Epithelial cell of prostate (primary cell): ENCODE results near the gene CCDC73.
"Not testable (repeated sequence)": the region's sequence is repeated elsewhere in the genome, so short reads cannot be mapped to it uniquely, and the experiment has no call there.

Source experiments
- DNase-seq: peaks from one replicate; pipeline ENCODE4 v3.0.0-alpha.2; 2011; ENCODE audit warnings: low read depth, low spot score
- H3K27ac ChIP-seq: fragments of 450-650 bp; 2 replicates; pipeline ENCODE4 v1.5.1; 2017; ENCODE audit warnings: mild to moderate bottlenecking

CCDC73 gene

DNA sequence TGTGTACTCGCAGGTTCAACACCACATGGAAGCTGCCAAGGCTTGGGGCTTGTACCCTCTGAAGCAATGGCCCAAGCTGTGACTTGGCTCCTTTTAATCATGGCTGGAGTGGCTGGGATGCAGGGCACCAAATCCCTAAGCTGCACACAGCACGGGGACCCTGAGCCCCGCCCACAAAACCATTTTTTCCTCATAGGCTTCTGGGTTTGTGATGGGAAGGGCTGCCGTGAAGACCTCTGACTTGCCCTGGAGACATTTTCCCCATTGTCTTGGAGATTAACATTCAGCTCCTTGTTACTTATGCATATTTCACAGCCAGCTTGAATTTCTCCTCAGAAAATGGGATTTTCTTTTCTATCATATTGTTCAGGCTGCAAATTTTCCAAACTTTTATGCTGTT lies 185.6 kb downstream of the CCDC73 start:
- not testable (repeated sequence) for DNase-seq, H3K27ac ChIP-seq

DNA sequence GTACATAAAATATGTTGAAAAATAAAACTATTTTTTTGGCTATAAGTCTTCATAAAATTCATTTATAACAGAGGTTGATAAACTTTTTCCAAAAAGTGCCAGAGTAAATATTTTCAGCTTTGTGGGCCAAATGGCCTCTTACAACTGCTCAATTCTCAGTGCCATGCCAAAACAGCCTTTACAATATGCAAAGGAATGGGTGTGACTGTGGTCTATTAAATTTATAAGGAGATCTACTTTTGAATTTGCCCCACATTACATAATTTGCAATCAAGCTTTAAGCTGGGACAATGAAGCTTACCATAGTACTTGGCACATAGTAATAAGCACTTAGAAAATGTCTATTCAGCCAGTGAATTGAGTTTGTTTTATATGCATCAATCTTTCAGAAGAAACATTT lies 188.2 kb downstream of the CCDC73 start:
- no peak for DNase-seq
- no peak overlapping the region for H3K27ac ChIP-seq

DNA sequence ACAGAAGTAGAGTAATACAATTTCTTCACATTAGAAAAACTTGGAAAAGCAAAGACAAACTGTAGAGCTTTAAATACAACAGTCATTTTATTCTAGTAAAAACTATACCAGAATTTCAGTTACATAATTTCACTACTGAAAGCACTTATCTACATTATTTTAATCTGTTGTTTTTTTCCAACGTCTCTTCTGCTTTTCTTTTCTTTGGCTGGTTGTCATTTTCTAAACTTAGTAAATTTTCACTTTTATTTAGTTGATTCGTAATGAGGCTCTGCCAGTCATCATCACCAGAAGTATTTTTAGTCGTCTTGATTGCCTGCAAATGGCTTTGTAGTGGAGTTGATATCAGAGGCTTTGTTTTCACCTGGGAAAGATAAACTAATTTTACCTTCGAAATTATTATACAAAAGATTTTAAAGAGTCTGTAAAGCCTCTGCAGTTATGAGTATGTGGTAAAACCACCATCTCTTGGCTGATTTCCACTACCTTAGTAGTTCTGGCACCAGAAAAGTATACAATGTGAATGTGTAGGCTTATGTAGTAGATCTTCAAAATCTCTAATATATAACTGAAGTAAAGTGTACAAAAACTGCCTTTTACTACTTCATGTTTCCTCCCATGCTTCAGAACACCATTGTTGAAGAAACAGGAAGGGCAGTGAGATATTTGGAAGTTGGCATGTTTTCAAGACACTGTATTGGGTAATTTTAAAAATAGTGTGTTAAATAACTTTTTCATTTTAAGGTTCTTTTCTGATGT lies 191.6 kb downstream of the CCDC73 start:
- H3K27ac ChIP-seq: no peak overlapping the region
- no peak for DNase-seq

DNA sequence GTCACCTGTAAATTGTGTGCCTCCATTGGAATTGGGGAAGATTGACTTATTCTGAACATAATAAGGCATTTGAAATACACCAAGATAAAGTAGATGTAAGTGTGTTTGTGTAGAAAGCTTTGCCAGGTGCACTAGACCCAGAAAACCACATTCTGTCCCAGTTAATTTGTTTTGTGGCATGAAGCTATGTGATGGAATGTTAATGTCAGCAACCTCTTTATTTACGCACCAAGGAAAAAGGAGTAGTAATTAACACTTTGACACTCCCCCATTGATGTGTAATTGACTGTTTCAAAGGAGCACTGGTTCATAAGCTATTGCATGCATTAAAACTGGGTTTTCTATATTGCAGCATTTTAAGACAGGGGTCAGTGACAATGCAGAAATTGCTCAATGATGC lies 196.5 kb downstream of the CCDC73 start:
- no peak for DNase-seq
- no peak overlapping the region for H3K27ac ChIP-seq

DNA sequence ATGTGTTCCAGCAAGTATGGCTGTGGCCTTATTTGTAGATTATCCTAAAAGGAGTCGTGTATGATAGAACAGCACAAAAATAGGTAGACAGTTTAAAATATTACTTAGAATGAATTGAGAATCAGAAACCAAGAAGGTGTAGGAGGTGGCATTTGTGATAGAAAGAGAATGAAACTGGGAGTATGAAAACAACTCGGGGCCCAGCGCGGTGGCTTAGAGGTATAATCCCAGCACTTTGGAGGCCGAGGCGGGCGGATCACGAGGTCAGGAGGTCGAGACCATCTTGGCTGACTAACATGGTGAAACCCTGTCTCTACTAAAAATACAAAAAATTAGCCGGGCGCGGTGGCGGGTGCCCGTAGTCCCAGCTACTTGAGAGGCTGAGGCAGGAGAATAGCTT lies 198.3 kb downstream of the CCDC73 start:
- H3K27ac ChIP-seq, DNase-seq: not testable (repeated sequence)

DNA sequence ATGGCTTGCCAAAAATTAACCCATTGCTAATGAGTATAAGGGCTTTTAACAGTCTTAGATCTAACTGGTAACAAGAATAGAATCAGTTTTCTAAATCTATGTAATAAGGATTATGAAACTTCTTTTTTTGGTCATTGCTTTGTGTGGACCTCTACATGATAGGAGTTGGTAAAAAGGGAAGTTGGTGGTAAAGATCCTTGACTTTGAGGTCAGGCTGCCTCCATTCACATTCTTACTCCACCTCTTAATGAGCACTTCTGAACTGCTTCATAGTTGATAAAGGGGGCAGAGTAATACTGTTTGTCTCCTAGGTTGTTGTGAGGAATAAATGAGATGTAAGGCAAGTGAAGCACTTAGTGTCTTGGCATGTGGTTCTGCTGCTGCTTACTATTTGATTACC lies 200.2 kb downstream of the CCDC73 start:
- H3K27ac ChIP-seq: no peak overlapping the region
- no peak for DNase-seq

DNA sequence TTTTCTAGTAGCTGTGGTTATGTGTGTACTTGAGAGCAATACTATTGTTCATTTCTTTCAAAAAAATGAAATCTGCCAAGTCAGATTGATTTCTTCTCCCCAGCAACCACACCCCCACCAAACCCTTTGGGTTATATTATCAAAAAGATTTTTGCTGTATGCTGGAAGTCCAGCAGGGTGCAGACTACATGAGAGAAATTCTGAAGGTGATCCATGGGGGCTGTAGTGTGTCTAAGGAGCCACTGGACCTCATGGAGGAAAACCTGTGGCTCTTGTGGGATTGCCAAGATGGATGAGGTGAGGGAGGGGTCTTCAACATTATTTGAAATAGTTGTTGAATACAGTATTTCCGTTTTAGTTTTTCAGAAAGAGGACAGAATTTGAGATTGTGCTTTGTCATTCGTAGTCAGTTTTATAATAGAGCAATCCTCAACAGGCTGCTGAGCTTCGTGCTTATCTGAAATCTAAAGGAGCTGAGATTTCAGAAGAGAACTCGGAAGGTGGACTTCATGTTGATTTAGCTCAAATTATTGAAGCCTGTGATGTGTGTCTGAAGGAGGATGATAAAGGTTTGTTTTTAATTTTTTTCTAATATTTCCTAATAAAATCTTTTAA lies 207.8 kb downstream of the CCDC73 start:
- no peak overlapping the region for H3K27ac ChIP-seq
- no peak for DNase-seq

DNA sequence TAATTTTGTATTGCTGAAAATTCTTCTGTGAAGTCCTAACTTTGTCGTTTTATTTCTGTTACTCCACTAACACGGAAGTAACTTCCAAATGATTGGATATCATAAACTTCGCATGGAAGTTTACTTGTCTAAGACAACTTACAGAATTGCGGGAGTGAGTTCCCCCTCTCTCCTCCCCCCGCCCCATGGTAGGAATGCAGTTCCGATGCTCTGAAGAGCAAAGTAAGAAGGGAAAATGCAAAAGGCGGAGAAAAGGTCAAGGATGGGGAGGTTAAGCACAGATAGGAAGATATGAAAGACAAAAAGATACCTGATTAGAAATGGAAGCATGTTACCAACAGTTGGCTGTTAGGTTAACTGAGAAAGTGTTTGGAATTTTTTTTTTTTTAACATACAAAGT lies 209.5 kb downstream of the CCDC73 start:
- peak overlapping the region; percentile 88 for H3K27ac ChIP-seq
- no peak for DNase-seq

DNA sequence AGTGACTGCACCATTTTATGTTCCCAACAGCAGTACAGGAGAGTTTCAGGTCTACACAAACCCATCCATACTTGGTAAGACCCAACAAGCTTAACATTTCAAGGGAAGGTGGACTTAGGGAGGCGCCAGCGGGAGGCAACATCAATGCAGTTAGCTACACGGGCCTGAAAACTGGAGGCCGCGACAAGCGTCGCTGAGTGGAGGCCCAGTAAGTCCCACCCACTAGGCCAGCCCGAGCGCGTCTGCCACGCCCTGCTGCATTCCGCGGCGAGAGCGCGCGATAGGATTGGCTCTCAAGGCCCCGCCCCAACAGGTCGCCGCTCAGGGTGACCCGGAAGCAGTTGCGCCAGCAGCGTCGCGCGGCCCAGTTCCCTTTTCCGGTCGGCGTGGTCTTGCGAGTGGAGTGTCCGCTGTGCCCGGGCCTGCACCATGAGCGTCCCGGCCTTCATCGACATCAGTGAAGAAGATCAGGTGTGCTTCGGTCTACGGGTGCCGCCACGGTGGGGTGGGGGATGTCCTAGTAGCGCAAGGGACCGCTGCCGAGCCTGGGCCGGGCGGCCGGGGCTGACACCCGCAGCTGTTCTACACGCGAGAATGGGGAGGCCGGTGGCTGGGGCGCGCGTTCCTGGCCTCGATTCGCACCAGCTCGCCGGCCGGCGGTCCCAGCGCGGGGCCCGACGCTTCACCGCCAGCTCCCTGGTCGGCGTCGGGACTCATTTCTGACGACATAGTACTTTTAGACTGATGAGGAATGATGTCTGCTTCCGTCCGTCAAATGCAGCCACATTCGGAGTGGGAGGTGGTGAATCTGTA lies 210.8 kb downstream of the CCDC73 start, which contains the start of gene EIF3M:
Gene EIF3M (plus strand): TSS at position 373 of the 813 bp plus-strand sequence. CDS start 57 bp downstream, at position 430.
- peak; percentile 88 for DNase-seq
- H3K27ac ChIP-seq: peak within 1 kb of the TSS; percentile 88

DNA sequence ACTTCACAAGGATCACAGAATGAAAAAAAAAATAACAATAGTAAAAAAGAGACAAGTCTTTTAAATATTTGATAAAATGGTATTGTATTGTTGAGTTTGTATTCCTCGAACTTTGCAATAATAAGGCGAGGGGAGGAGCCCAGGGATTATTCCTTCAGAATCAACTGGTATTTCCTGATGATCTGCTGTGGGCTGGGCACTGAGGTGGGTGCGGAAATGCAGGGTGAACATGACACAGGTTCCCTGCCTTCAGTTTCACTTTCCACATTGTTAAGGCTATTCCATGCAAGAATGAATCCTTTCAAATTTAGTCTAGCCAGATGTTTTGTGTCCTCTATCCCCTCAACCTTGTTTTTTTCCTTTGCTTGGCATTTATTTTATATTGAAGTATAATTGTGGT lies 212.9 kb downstream of the CCDC73 start:
- peak overlapping the region; percentile 8 for H3K27ac ChIP-seq
- DNase-seq: no peak

DNA sequence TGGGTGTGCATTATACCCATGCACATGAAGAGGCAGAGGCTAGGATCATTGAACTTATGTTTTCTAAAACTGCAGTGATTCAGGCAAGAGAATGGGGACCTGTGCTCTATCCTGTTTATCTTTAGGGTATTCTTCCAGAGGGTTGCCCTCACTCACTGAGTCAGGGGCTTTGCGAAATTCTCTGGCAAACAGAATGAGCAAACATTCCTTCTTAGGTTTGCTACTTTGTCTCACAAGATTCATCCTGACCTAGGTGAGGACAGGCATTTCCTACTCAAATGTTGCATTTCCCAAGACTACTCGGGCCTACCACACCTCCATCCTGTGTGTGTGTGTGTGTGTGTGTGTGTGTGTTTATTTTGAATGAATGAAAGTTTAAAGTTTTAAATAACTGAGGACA lies 213.5 kb downstream of the CCDC73 start:
- DNase-seq: peak; percentile 26
- H3K27ac ChIP-seq: peak overlapping the region; percentile 8

DNA sequence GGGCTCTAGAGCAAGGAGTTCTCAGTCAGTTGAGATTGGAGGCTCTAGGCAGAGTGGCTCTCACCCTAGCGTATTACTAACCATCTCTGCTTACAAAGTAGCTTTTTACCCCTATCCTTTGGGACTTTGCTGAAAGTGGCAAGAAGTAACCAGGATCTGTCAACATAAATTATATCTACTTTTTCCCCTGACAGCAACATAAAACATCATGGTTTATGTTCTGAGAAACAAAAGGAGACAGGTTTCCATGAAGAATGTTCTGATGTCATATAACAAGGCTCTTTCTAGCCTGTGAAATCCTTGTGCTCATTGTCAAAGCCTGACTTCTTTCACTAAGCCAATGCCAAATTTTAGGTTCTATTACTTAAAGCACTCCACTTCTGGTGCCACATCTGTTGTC lies 218.0 kb downstream of the CCDC73 start:
- H3K27ac ChIP-seq: no peak overlapping the region
- DNase-seq: no peak

DNA sequence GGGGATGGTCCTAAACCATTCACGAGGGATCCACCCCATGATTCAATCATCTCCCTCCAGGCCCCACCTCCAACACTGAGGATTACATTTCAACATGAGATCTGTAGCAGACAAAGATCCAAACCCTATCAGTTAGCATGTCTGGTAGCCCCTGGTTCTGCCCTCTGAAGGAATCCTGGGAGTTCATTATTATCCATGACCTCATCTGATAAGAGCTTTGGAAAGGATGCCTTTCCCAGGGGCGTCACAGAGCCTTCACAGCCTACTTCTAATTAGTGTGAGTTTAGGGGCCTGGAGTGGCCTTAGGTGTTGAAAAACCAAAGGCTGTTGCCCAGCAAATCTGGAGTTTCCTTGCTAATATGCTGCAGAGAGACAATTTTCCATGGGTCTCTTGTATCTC lies 219.4 kb downstream of the CCDC73 start:
- H3K27ac ChIP-seq: no peak overlapping the region
- no peak for DNase-seq

DNA sequence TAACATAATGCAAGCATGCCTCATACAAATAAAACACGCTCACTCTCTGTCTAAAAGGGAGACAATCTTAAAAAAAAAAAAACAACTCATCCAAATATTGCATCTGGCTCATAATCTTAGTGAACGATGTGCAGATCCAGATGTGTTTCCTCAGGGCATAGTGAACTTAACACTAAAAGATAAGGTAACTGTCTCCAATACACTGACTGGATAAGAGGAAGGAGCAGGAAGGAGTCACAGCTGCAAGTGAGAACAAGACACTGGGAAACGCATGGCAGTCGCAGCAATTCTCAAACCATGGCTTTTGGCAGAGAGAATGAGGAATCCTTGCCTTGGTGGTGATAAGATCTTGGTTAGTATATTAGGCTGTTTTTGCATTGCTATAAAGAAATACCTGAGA lies 220.0 kb downstream of the CCDC73 start:
- no peak for DNase-seq
- H3K27ac ChIP-seq: no peak overlapping the region

DNA sequence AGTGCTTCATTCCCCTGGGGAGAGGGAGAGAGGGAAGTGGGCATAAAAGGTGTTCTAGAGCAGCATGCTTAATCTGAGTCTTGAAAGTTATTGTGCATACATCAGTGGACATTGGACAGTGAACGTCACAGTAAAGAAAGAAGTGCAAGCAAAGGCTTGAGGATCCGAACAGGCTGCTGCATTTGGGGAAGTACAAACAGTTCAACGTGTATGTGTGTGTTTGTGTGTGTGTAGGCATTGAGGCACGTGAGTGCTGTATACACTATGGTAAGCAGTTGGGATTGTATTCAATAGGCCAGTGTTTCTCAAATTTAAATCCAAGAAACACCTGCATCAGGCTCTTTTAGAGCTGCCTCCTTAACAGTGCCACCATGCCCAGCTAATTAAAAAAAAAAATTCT lies 221.2 kb downstream of the CCDC73 start:
- no peak overlapping the region for H3K27ac ChIP-seq
- DNase-seq: no peak

DNA sequence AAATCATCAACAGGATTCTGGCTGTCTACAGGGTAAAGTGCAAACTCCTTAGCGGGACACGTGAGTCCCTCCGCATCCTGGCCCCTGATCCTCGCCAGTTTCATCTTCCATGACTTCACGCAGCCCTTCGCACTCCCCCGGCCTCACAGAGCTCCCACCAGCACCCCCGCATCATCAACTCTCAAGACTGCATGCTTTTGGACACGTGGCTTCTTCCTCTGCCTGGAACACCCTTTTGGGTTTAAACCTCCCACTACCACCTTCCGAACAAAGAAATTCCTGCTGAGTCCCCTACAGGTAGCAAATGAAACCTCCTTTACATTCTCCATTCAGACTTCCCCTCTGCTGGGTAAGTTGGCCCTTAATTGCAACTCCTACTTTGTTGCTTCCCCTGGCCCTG lies 223.4 kb downstream of the CCDC73 start:
- no peak overlapping the region for H3K27ac ChIP-seq
- no peak for DNase-seq

DNA sequence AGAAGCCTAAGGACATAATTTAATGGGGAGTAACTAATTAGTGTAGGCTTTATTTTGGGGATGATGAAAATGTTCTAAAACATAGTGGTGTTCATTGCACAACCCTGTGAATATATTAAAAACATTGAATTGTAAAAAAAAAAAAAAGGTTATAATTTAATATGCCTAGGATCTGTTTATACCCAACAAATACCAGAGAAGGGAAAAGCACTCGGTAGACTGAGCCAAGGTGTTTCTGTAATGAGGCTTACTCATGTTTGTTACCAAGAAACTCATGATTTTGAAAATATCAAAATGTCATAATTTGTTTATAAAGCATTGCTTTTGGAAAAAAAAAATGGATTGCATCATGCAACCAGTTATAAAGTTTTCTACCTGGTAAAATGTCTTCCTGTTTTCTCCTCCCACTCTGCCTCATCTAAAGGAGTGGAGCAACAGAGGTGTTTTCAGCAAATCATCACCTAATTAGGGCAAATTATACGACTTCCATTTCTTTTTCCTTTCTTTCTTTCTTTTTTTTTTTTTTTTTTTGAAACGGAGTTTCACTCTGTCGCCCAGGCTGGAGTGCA lies 225.1 kb downstream of the CCDC73 start:
- no peak for DNase-seq
- H3K27ac ChIP-seq: no peak overlapping the region

DNA sequence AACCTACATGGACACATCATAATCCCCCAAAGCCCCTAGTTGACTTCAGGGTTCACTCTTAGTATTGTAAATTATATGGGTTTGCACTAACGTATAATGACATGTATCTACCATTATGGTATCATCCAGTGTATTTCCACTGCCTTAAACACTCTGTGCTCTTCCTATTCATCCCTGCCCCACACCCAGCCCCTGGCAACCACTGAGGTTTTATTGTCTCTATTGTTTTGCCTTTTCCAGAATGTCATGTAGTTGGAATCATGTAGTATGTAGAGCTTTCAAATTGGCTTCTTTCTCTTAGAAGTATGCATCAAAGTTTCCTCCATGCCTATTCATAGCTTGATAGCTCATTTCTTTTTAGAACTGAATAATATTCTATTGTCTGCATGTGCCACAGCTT lies 227.3 kb downstream of the CCDC73 start:
- DNase-seq: no peak
- no peak overlapping the region for H3K27ac ChIP-seq

DNA sequence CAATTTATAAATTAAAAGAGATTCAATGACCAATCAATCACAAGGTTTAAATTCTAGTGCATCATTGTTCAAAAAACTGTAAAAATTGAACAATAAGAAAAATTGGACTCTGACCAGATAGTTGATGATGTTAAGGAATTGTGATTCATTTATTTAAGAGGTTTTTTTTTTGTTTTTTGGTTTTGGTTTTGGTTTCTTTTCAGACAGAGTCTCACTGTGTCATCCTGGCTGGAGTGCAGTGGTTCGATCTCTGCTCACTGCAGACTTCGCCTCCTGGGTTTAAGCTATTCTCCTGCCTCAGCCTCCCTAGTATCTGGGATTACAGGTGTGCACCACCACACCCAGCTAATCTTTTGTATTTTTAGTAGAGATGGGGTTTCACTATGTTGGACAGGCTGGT lies 227.9 kb downstream of the CCDC73 start:
- DNase-seq: no peak
- H3K27ac ChIP-seq: no peak overlapping the region

DNA sequence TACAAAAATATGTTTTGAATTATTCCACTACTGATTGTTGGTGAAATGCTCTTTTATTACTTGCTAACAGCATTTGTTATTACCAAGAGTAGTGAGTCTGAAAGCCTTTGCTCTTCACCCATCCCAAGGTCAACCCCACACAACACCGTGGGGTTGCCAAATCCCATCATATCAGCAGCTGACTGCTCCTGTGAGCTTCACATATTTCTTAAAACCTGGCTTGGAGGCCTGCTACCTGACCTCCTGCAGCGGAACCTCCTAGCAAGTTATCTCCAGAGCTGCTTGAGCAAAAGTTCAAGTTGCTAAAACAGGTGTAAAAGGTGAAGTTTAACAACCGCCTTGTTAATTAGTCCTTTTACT lies 230.9 kb downstream of the CCDC73 start:
- no peak overlapping the region for H3K27ac ChIP-seq
- no peak for DNase-seq
